ENCODE data around the gene SPPL2C. TPM values are rescaled to one million over a fixed set of nuclear protein-coding genes. Genes with fewer than 3 reads are reported as not detected.
"Not testable (repeated sequence)": the region's sequence is repeated elsewhere in the genome, so short reads cannot be mapped to it uniquely, and the experiment has no call there.

The SPPL2C gene
- total RNA-seq, 1 experiment from 2014 or later, result not detected

GRCh38 chr17:45861165-45861564 is 16.5 kb downstream of the SPPL2C start:
- no peak overlapping the region for H3T11ph ChIP-seq (ENCODE audit: low read length)
- H2BK5ac ChIP-seq (ENCODE audit: insufficient read length, low read length), result no peak overlapping the region
- no peak overlapping the region for H2BK20ac ChIP-seq (ENCODE audit: low read depth, low read length, poor library complexity, severe bottlenecking)
- H2AK5ac ChIP-seq (ENCODE audit: insufficient read length, low read length), result no peak overlapping the region
- H4K20me1 ChIP-seq (ENCODE audit: control insufficient read depth, insufficient read depth, insufficient read length), result peaks cover 3% of the 10 kb centered on the region
- H3K4me1 Mint-ChIP-seq, result peaks cover 24 to 33% of the 10 kb centered on the region in 2 experiments
- H3K9ac ChIP-seq (ENCODE audit: extremely low read depth, insufficient read length, low read length), result no peak overlapping the region
- no peak overlapping the region for H3K4me3 Mint-ChIP-seq
- H3K79me2 ChIP-seq (ENCODE audit: insufficient read depth, low read length), result no peaks in the 10 kb centered on the region
- WGBS (ENCODE audit: extremely low coverage, insufficient read length, low lambda C conversion rate), result no CpG with 5 or more reads among the region's 7 CpGs
- no peak overlapping the region for H3K4me2 ChIP-seq (ENCODE audit: insufficient read depth, insufficient read length, low read length)
- no peak overlapping the region; the same call in 1 of the 2 replicates for H3K14ac ChIP-seq (ENCODE audit: insufficient read depth, low read length)
- H2AFZ ChIP-seq (ENCODE audit: low read length), result no peak overlapping the region
- no peak overlapping the region for H3K56ac ChIP-seq (ENCODE audit: insufficient read length, low read depth, low read length)
- peaks cover 16% of the 10 kb centered on the region for H3K27me3 Mint-ChIP-seq (ENCODE audit: low read depth)
- H2BK12ac ChIP-seq (ENCODE audit: insufficient read length, low read depth, low read length), result no peak overlapping the region
- H3K79me1 ChIP-seq (ENCODE audit: insufficient read depth, low read depth, low read length, poor library complexity, severe bottlenecking), result no peaks in the 10 kb centered on the region
- no peak overlapping the region for H3K18ac ChIP-seq (ENCODE audit: insufficient read length, low read depth, low read length)
- no peaks in the 10 kb centered on the region for H3K9me3 ChIP-seq (ENCODE audit: control insufficient read depth, low read depth, low read length)
- TF ChIP-seq, protein P1, sequence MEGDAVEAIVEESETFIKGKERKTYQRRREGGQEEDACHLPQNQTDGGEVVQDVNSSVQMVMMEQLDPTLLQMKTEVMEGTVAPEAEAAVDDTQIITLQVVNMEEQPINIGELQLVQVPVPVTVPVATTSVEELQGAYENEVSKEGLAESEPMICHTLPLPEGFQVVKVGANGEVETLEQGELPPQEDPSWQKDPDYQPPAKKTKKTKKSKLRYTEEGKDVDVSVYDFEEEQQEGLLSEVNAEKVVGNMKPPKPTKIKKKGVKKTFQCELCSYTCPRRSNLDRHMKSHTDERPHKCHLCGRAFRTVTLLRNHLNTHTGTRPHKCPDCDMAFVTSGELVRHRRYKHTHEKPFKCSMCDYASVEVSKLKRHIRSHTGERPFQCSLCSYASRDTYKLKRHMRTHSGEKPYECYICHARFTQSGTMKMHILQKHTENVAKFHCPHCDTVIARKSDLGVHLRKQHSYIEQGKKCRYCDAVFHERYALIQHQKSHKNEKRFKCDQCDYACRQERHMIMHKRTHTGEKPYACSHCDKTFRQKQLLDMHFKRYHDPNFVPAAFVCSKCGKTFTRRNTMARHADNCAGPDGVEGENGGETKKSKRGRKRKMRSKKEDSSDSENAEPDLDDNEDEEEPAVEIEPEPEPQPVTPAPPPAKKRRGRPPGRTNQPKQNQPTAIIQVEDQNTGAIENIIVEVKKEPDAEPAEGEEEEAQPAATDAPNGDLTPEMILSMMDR (conservative IDR thresholded peaks at IDR 0.05), result no peak
- no peak for DNase-seq
- no peak overlapping the region for H2BK15ac ChIP-seq (ENCODE audit: low read depth, low read length)
- H4K91ac ChIP-seq (ENCODE audit: insufficient read length, low read depth, low read length), result no peak overlapping the region
- no peak overlapping the region for H3K27ac Mint-ChIP-seq
- 0 out of 2 replicates have a peak, but pooled peaks cover 2% of the 10 kb centered on the region for H3K4me1 ChIP-seq (ENCODE audit: insufficient read depth, low read length)
- no peaks in the 10 kb centered on the region; the same call in 1 of the 2 replicates for H3K27me3 ChIP-seq (ENCODE audit: insufficient read depth, low read length)
- H3K4ac ChIP-seq (ENCODE audit: low read depth, low read length), result no peak overlapping the region
- no peak overlapping the region for H2BK120ac ChIP-seq (ENCODE audit: low read depth, low read length, poor library complexity, severe bottlenecking)
- H4K8ac ChIP-seq (replicated peaks; ENCODE audit: insufficient read length, low read depth, low read length), result no peak overlapping the region
- no peak overlapping the region for H3K27ac ChIP-seq (ENCODE audit: insufficient read length, low read depth, low read length)
- no peaks in the 10 kb centered on the region for H3K23me2 ChIP-seq (ENCODE audit: insufficient read length, low read depth, low read length, poor library complexity, severe bottlenecking)
- no peak overlapping the region for H4K5ac ChIP-seq (ENCODE audit: insufficient read length, low read depth, low read length)
- no peak overlapping the region for H3K23ac ChIP-seq (ENCODE audit: insufficient read length, low read depth, low read length)
- H3K36me3 Mint-ChIP-seq (ENCODE audit: insufficient read depth in 1 of 3, low read depth in 3 of 3), result no peaks in the 10 kb centered on the region
- peaks cover 0 to 3% of the 10 kb centered on the region in 2 experiments; a peak in 2 of 5 replicates for H3K9me3 Mint-ChIP-seq

DNA sequence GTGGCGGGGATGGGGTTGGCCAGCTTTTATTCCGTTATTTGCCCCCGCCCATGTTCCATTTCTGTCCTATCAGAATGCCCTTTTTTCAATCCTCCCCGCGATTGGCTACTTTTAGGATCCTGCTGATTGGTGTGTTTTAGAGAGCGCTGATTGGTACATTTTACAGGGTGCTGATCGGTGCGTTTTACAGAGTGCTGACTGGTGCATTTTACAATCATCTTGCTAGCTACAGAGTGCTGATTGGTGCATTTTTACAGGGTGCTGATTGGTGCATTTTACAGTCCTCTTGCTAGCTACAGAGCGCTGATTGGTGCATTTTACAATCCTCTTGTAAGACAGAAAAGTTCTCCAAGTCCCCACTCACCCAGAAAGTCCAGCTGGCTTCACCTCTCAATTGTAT is 17.4 kb downstream of the SPPL2C start:
- not testable (repeated sequence) for H2BK20ac ChIP-seq (ENCODE audit: low read depth, low read length, poor library complexity, severe bottlenecking); H3K27ac Mint-ChIP-seq; H4K91ac ChIP-seq (ENCODE audit: insufficient read length, low read depth, low read length); H3K36me3 Mint-ChIP-seq (ENCODE audit: insufficient read depth in 1 of 3, low read depth in 3 of 3); H4K8ac ChIP-seq (replicated peaks; ENCODE audit: insufficient read length, low read depth, low read length); H3K9me3 ChIP-seq (ENCODE audit: control insufficient read depth, low read depth, low read length); H3K27me3 ChIP-seq (ENCODE audit: insufficient read depth, low read length); H4K20me1 ChIP-seq (ENCODE audit: control insufficient read depth, insufficient read depth, insufficient read length); H3K14ac ChIP-seq (ENCODE audit: insufficient read depth, low read length); H3K9ac ChIP-seq (ENCODE audit: extremely low read depth, insufficient read length, low read length); H3K4me1 ChIP-seq (ENCODE audit: insufficient read depth, low read length); H3K23ac ChIP-seq (ENCODE audit: insufficient read length, low read depth, low read length); H3K27ac ChIP-seq (ENCODE audit: insufficient read length, low read depth, low read length); H3T11ph ChIP-seq (ENCODE audit: low read length); H3K4me2 ChIP-seq (ENCODE audit: insufficient read depth, insufficient read length, low read length); H2BK15ac ChIP-seq (ENCODE audit: low read depth, low read length); H3K18ac ChIP-seq (ENCODE audit: insufficient read length, low read depth, low read length); H3K56ac ChIP-seq (ENCODE audit: insufficient read length, low read depth, low read length); H2BK120ac ChIP-seq (ENCODE audit: low read depth, low read length, poor library complexity, severe bottlenecking); H3K4me3 Mint-ChIP-seq; H3K9me3 Mint-ChIP-seq; DNase-seq; H3K79me1 ChIP-seq (ENCODE audit: insufficient read depth, low read depth, low read length, poor library complexity, severe bottlenecking); H4K5ac ChIP-seq (ENCODE audit: insufficient read length, low read depth, low read length); H2BK12ac ChIP-seq (ENCODE audit: insufficient read length, low read depth, low read length); H3K4ac ChIP-seq (ENCODE audit: low read depth, low read length); H3K79me2 ChIP-seq (ENCODE audit: insufficient read depth, low read length); H2BK5ac ChIP-seq (ENCODE audit: insufficient read length, low read length); H2AK5ac ChIP-seq (ENCODE audit: insufficient read length, low read length); H3K23me2 ChIP-seq (ENCODE audit: insufficient read length, low read depth, low read length, poor library complexity, severe bottlenecking); H2AFZ ChIP-seq (ENCODE audit: low read length)
- H3K4me1 Mint-ChIP-seq, result peaks cover 26 to 35% of the 10 kb centered on the region in 2 experiments
- H3K27me3 Mint-ChIP-seq (ENCODE audit: low read depth), result peaks cover 13% of the 10 kb centered on the region
- WGBS (ENCODE audit: extremely low coverage, insufficient read length, low lambda C conversion rate), result no CpG with 5 or more reads among the region's 9 CpGs
